ENCODE measurements around the gene GP1BA.

GP1BA gene

GRCh38 chr17:4960279-4960922 is 28.3 kb downstream of the GP1BA start:
- no peak for TF ChIP-seq CTCF (IDR thresholded peaks at IDR 0.05; ENCODE audit: control extremely low read depth, extremely low read depth, low read depth, missing control alignments)
- ChIA-PET CTCF (interaction anchor here (1.1 kb wide), 1 partner anchor 52 kb away, joined by 3 read pairs; no protein-coding TSS in a partner anchor), POLR2A (interaction anchor here (0.7 kb wide), 1 partner anchor 176 kb away, joined by 4 read pairs; no protein-coding TSS in a partner anchor)
- DNase-seq (ENCODE audit: extremely low spot score), result no peak

GRCh38 chr17:4965311-4965986 is 33.4 kb downstream of the GP1BA start:
- ChIA-PET POLR2A (interaction anchor here (2.3 to 2.7 kb wide), 3 partner anchors 10 to 25 kb away, joined by 9 to 34 read pairs (median 25); partner anchors contain the start of genes ENO3, PFN1, RNF167 and SLC25A11), CTCF (interaction anchor here (1.0 to 3.3 kb wide), 6 partner anchors 8 to 56 kb away, joined by 4 to 35 read pairs (median 10); partner anchors contain the start of gene CAMTA2)
- no peak for TF ChIP-seq CTCF (IDR thresholded peaks at IDR 0.05; ENCODE audit: control extremely low read depth, extremely low read depth, low read depth, missing control alignments)
- no peak for DNase-seq (ENCODE audit: extremely low spot score)

GRCh38 chr17:4966844-4967538 is 34.9 kb downstream of the GP1BA start:
- CTCF ChIA-PET, result interaction anchor here (1.1 to 5.5 kb wide), 14 partner anchors 10 to 271 kb away, joined by 3 to 47 read pairs (median 8); partner anchors contain the start of genes ARRB2, CAMTA2, CHRNE and RNF167
- no peak for TF ChIP-seq CTCF (IDR thresholded peaks at IDR 0.05; ENCODE audit: control extremely low read depth, extremely low read depth, low read depth, missing control alignments)
- POLR2A ChIA-PET, result interaction anchor here (0.6 to 2.7 kb wide), 12 partner anchors 9 to 405 kb away, joined by 3 to 34 read pairs (median 5); partner anchors contain the start of genes ENO3, INCA1, PFN1 and RNF167
- peak; percentile 97 for DNase-seq (ENCODE audit: extremely low spot score)

DNA sequence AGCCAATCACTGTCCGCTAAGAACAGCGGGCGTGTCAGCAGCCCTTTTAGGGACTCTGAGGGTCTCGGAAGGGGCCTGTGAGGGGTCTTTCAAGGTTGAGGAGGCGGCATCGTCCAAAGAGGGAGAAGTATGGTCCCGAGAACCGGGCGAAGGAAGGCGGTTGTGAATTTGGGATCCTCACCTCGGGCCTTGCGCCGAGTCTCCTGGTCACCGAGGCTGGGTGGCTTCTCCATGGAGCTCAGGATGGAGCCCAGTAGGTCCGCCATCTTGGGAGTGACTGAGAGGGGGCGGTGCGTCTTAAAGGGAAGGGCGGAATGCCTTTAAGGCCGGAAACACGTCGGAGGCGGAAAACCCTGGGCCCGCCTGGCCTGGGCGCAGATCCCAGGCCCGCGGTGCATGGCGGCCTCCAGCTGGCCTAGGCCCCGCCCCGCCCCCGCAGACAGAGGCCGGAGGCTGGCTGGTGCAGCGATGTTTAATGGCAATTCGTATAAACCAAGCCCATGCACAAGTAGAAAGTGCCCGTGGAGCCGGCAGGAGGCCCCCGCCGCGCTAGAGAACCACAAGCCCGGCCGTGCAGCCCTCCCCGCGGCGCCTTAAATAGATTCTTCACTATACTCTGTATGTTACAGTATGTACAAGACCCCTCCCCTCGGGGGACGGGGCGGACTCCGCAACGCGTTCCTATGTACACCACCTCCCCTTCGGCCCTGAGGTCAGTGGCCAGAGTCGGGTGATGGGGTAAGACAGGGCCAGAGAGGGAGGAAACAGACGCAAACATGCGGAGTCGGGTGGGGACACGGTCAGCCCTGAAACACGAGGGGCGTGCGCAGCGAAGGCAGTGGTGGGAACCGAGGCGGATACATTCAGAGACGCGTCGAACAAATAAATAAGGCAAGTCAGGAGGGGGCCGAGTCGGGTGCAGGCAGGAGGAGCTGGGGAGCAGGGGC is 35.7 kb downstream of the GP1BA start, which contains the start of gene SPAG7:
Gene SPAG7 (minus strand): TSS at position 279 of the 947 bp plus-strand sequence. CDS start 13 bp downstream, at position 266.
- ChIA-PET CTCF (interaction anchor here (1.1 to 5.5 kb wide), 14 partner anchors 11 to 270 kb away, joined by 3 to 47 read pairs (median 8); partner anchors contain the start of genes ARRB2, CAMTA2, CHRNE and RNF167), POLR2A (interaction anchor here (0.5 to 2.7 kb wide), 13 partner anchors 10 to 405 kb away, joined by 3 to 34 read pairs (median 4); partner anchors contain the start of genes ENO3, INCA1, PFN1 and RNF167)
- TF ChIP-seq CTCF (IDR thresholded peaks at IDR 0.05; ENCODE audit: control extremely low read depth, extremely low read depth, low read depth, missing control alignments), result no peak
- peak; percentile 96 for DNase-seq (ENCODE audit: extremely low spot score)

DNA sequence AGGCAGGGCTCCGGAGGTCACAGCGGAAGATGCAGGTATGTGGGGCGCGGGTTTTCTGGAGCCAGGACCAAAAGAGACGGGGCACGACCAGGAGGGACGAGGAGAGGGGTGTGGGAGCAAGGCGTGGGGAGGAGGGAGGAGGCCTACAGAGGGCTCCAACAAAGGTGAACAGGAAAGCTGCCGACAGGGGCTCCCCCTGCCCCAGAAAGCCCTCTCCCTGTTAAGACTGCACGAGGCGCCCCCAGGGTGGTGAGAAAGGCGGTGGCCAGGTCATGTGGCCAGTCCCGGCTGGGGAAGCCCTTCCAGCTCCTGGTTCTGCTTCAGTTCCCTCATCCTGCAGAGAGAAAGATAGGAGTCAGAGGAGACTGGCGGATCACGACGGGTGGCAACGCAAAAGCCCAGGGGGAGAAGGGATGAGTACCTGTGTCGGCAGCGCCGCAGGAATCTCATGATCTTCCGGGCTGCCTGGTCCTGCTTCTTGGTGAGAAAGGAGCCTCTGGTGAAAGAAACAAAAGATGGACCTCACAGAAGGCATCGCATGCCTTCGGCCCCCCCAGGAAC is 36.5 kb downstream of the GP1BA start:
- TF ChIP-seq CTCF (IDR thresholded peaks at IDR 0.05; ENCODE audit: control extremely low read depth, extremely low read depth, low read depth, missing control alignments), result no peak
- CTCF ChIA-PET, result interaction anchor here (1.0 to 5.5 kb wide), 3 partner anchors 12 to 93 kb away, joined by 3 to 47 read pairs (median 9); partner anchors contain the start of gene CAMTA2
- DNase-seq (ENCODE audit: extremely low spot score), result no peak
- POLR2A ChIA-PET, result interaction anchor here (0.5 to 2.0 kb wide), 2 partner anchors 13 to 15 kb away, joined by 4 to 6 read pairs; no protein-coding TSS in a partner anchor
